ENCODE results near the gene SLC22A23.

Gene SLC22A23

DNA sequence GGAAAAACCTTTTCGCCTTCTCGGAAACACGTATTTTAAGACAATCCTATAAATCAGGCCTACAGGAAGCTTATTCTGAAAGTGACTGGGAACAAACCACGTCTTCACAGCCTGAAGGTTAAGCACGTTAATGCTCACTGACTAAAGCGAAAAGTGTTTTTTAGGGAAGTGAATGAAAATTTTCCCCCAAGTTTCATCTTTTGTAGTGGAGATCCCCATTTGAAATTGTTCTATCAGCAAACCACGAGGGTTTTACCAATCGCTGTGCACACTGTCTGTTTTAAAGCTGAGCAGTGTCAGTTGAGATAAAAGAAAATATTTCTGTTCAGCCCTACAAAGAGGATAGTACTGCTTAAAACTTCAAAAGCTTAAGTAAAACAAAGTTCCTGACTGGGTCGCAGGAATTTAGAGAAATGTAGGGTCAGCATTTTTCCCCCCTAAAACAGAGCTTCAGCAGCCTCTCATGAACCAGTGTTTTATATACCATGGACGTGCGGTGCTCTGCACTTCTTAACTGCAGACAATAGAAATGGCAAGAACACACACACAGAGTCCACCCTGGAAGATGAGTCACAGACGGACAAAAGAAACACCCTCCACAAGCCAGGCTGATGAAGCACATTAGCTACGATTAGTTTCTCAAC, 34.9 kb downstream of the SLC22A23 start:
- DNase-seq = no peak

DNA sequence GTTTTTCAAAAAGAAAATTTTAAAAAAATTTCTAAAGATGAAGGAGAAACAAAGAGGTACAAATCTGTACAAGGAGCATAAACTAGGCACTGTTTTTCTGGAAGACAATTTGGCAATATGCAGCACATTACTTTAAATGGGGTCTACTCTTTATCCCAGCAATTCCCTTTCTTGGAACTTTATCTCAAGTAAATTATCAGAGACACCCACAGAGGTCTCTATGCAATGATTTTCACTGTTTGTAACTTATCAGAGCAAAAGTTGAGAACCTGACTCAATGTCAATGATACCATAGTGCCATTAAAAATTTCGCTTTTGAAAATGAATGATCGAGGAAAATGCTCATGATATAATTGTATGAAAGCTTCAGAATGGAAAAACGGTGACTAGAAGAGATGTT, 35.7 kb downstream of the SLC22A23 start:
- no peak for DNase-seq

DNA sequence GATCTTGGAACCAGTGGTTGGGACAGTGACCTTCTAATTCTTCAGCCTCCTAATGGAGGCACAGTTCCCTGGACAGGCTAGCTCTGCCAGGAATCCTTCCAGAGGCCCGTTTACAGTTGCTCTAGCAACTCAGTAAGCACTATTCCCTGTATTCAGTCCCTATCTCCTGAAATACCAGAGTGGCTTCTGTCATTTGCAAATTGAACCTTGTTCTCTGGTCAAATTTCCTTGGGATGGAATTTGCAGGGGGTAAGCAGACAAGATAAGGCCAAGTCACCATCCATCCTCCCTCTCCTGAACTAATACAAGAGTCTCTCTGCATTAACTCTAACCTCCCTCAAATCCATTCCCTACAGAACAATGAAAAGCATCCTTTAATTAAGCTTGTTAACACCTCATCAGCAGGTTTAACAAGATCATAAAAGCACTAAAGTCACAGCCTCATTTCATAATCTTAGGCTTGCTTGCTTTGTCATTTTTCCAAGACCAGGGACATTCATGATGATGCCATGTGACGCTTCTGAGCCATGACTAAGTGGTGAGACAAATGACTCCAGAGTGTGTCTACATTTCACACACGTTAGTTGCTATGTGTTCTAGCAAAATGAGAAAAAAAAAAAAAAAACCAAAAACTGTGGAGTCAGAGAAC, 37.1 kb downstream of the SLC22A23 start:
- no peak for DNase-seq

DNA sequence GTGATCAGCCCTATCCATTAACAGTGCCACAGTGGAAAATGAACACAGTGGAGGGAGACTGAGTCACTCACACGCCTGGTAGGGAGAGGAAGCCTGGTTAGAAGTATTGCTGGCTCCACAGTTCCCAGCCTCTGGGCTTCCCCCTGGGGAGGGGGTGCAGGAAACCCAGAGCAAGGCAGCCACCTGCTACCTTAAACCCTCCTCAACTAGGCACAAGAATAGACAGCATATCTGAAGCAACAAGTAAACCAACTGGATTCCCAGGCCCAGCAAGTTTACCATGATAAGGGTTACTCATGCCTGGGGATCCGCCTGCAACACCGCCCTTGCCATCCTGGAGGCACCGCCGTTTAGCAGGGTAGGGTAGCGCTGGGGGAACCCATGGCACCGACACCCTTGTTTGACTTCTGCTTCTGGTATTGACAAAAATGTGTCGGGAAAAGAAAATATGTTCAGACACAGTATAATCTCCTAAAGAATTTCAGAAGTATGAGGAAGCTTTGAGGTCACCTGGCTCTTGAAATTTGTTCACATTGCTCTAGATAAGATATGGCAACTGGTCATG, 38.3 kb downstream of the SLC22A23 start:
- DNase-seq = no peak

DNA sequence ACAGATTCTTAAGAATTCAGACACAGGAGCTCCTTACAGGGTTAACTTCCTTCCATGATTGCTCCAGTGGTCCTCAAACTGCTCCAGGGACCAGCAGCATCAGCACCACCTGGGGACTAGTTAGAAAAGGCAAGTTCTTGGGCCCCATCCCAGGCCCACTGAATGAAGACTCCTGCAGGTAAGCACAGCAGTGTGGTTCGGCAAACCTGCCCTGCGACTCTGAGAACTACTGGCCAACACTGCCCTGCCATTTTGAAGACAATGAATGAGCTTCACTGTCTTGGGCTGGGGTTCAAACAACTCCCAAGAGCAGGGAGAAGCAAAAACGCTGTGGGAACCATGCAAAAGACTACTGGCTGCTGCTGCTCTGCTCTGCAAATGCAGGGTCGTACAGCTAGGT, 39.4 kb downstream of the SLC22A23 start:
- no peak for DNase-seq

DNA sequence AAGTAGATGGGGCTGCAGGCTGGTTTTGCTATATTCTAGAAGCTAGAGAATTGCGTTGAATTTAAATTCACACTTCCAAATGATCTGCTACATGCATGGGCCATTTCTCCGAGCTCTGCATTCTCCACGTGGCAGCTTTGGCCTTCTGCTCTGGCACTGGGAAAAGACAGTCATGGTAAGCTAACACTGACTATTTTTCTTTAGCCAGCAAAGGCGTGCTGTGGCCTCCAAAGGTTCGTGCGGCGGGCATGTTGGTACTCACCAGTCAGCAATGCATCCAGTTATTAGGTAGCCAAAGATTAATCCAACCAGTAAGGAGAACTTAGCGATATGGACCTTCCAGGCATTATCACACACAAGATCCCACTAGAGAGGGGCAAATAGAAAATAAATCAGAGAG, 41.4 kb downstream of the SLC22A23 start:
- DNase-seq = no peak

DNA sequence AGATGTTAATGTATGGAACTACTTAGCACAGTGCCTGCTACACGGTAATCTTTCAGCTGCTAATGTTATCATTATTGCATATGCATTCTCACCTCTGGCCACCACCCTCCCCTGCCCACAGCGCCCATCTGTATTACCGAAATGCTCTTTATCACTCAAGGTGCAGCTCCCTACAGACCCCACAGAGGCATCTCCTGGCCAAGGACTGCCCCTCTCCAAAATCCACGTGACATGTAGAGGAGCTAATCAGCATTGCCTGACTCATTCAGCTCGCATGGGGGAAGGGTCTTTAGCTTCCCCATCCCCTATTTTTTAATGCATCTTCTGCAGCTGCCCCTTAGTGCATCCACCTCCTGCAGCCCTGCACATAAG, 41.8 kb downstream of the SLC22A23 start:
- no peak for DNase-seq

DNA sequence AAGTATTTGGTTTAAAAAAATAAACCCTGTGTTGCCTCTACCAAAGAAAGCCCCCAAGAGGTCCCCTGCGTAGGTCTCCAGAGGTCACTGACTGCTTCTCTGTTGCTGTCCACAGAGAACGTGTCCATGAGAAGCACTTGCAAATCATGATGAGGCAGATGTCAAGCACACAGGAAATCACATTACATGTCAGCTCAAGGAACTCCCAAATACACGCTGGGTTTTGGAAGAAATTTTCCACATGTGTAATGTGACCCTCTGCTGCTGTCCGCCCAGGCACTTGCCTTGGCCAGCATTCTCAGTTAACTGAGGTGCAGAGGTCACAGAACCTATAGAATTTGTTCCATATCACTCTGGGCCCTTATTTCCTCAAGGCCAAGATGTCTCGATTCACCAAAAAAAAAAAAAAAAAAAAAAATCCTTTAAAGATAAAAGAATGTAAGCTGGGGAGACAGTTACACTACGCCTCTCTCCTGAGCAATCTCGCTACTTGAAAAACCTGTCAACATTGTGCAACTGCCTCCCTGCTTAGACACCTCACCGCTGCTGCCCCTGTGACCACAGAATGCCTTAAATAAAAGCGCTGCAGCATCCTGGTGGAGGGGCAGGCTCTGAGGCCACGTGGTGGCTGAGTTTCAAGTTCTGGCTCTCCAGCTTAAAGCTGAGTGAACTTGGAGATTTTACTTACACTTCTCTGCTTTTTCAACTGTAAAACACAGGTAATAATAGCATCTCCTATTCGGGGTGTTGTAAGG, 42.3 kb downstream of the SLC22A23 start:
- DNase-seq = no peak

DNA sequence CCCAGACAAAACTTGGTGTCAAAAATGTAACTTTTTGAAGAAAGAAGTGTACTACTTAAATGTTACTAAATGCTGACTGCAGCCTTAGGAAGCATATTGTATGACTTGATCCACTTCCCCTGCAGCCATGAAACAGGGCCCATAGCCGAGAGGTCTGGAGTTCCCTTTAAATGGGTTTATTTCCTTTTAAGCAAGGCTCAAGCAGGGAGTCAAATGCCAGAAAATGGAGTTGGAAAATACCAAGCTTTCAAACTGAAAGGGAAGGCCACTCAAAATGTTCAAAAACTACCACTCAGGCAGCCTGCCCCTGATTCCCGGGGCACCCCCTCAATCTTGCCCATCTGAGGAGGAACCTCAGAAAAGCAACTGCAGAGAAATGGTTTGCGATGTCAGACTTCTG, 43.3 kb downstream of the SLC22A23 start:
- DNase-seq = no peak

DNA sequence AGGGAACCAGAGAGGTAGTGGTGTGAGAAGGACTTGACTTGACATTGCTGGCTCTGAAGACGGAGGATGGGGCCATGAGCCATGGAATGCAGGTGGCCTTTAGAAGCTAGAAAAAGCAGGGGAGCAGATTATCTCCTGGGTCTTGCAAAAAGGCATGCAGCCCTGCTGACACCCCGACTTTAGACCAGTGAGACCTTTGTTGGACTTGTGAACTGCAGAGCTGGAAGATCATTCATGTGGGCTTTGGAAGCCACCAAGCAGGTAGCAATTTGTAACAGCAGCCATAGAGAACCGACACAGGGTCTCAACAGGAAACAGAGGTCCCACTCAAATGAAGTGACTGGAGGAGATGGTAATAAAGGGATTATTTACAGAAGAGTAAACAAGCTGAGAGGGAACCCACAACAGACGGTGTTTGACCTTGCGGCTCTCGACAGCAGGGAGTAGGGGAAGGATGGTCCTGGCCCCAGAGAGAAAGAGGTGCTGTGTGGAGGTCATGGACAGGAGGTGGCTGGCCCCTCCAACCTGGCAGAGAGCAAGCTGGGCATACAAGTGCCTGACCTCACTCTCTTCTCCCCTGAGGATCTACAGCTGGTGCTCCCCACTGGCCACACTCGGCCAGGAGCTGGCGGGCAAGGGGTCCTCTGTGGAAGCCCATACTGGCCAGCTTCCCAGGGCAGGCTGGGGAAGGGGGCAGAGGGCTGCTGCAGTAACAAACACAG, 43.9 kb downstream of the SLC22A23 start:
- DNase-seq = no peak

DNA sequence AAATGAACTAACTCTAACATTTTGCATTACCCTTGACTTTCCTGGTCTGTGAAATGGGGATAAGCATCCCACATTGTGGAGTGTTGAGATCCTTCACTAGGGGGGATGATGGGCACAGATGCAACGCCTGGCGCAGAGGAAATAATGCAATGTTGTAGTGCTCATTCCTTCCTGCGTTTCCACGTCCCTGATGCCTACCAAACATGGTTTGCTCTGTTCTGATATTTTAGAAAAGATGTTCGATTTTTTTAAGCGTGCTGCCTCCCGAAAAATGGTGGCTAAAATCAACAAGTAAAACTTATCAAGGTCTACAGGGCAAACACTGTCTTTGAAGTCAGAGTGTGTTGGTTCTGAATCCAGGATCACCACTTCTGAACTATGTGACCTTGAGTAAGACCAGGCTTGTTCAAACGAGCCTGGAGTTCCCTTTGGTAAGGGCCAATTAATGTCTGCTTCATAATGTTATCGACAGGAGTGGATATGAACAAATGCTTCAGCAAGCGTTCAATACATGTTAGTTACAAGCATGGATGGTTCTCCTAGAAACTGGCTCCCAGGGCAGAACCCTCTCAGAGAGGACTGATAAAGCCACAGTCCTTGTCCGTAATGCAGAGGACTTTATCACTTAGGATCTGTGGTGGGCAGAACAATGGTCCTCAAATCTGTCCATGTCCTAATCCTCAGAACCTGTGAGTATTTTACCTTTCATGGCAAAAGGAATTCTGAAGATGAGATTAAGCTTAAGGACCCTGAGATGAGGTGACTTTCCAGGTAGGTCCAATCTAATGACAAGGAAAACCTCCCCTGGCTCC, 44.7 kb downstream of the SLC22A23 start:
- DNase-seq = no peak

DNA sequence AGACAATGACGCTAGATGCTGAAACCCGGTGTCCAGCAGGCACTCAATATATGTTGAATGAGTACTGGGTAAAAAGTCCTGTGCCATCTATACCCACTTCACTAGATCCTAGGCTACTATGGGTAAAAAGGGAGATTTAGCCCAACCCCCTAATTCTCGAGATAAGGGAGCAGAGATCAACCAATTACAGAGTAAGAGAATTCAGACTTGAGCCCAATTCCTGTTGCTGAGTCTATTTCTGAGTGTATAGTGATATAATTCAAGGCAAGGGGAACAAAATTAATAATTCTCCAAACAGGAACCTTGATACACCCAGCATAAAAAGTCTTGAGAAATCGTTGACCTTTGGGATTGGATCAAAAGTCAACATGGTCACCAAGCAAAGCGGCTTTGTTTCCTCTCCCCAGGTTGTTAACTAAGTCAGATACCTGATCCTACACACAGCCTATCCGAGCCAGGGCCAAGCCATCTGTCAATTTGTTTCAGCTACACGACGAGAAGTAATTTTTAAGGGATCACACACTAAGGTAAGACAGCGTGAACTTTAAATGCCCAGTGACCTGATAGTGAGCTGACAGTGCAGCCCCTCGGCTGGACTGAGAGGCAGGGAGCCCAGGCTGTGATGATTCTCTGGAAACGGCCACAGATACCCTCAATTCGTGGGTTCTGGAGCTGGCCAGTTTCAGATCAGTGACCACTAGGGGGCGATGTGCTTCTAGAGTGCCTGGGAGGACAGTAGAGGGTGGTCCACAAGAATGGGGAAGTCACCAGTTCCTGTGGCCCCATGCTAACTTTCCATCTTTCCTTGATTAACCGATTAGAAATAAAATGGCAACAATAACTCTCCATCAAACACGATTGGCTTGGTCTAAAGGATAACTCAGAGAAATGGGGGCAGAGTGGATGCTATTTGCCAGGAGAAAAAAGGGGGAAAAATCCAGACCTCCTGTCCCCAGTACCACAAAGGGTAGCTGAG, 46.2 kb downstream of the SLC22A23 start:
- peak; percentile 4 for DNase-seq

DNA sequence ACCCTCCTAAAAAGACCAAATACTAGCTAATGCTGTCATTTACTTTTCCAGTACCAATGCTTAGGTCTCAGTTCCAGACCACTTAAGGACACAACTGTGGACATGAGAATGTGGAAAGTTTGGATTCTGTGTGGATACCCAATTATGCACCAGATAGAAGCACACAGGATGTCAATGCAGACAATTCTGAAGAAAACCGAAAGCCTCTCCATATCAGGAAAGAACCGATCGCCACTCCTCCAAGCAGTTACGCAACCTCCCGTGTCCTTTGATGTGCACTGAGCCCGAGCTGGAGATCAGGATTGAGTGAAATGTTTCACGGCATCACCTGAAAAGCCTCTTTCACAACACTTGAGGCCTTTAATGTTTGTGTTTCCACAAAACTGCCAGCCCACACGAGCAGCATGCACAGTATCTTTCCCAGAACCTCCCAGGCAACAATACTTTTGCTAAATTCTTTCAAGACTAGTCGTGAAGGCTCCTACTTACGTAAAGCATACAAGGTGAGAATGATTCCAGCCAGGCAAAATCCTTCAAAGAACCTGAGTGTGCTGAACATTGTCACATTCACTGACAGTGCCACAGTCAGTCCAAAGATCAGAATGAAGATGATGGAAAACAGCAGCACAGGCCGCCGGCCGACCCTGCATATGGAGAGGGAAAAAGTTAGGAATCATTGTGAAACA, 47.0 kb downstream of the SLC22A23 start:
- DNase-seq = no peak

DNA sequence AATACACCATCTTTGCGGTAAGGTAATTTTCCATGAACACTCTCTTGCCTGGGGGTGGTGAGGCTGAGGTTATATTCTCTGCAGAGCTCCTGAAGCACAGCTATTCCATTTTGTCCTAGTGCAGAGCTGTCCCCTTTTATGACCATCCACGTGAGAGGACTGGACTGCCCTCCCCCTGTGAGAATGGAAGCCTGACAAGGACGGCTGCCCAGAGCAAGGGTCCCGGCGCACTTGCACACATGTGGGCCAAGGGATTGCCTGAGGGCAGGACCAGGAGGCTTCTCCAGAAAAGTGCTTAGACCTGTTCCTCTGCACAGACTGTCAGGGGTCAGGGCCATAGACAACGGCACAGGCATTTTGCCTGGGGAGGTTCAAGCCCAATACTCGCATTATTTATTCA, 48.2 kb downstream of the SLC22A23 start:
- no peak for DNase-seq

DNA sequence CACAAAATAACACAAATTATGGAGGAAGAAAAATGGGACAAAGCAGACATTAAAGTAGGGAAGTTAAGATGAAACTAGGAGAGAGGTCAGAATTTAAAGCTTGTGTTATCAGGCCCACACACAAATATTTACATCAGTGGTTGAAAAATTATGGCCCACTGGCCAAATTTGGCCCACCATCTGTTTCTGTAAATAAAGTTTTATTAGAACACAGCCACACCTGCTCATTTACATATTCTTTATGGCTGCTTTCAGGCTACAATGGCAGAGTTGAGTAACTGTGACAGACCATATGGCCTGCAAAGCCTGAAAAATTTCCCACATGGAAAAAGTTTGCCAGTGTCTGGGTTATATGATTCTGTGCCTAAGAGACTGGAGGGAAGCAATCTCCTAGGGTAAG, 49.0 kb downstream of the SLC22A23 start:
- no peak for DNase-seq

DNA sequence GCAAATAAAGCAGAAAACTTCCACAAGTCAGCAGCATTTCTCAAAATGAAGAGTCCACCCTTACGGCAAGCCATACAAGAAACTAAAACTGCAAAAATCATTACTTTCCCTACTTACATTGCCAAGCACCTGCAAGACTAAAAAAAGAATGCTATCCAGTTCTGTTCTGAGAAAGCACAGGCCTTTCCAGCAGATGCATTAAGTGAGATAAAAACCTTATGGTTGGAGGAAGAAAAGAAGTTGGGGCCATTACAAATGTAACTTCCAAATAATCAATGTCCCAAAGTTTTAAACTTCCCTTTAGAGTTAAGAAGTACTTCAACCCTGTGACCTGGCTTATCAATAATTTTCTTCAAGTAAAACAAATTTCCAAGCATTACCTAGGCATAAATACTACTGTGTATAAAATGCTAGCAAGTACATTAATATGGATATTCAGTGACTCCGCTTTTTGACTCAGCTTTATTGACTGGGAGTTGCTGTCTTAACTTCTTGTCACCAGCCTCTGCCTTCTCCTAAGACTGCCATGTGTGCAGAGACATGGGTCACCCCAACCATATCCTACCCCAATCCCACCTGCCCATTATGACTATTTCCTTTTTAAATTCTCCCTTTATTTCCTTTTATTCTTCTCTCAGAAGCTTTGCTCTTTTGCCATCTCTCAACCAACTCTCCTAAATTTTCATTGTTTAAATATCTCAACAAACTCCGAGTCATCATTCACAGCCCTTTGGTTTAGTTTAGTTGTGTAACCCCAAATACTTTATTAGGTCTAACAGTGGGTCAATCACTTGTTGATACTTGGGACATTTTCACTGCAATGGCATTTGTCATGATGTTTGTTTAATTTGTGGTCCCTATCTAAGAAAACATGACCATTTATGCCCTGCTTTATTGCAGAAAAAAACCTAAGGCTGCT, 49.7 kb downstream of the SLC22A23 start:
- no peak for DNase-seq

DNA sequence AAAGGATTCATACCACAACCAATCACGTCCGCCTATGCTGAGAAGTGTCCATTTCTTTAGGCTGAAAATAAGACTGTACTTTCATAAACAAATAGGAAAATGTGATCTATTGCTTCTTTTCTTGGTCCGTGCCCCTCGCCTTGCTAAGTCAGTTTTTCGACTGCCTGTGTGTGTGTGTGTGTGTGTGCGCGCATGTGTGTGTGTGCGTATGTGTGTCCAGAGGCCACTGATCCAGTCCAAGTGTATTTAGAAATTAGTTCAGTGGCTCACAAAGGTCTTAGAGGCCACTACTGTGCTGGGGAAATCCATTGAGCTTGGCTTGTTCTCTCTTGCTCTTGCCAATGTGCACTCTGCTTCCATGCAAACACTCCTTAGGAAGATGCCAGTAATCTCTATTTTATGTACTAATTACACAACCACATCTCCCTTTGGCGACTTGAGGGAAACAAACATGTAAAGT, 50.5 kb downstream of the SLC22A23 start:
- DNase-seq = no peak

DNA sequence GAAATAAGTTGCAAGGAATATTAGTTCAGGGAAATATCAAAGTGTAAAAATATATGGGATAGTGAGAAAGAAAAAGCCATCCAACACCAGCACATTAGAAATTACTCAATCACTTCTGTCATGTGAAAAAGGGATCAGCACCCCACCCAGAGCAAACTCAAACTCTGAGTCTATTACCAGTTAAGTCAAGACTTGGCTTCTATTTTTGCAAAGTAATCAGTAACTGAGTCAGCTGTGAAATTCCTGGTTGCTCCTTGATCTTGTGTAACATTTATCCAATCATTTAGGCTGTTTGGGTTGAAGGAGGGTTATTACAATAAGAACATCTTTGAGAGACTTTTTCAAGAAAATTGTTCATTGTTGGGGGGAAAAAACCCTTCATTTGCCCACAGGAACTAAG, 51.2 kb downstream of the SLC22A23 start:
- no peak for DNase-seq

DNA sequence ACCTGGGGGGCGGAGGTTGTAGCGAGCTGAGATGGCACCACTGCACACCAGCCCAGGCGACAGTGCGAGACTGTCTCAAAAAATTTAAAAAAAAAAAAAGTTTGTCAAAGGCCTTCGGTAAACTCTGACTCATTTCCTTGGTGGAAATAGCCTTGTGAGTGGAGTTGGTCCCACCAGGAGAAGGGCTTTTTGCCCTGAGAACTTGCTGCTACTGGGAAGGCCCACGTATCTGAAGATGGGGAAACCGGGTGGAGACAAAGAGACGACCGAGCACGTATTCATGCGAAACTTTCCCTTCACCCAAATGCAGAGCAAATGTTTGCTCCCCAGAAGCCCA, 51.7 kb downstream of the SLC22A23 start:
- DNase-seq = no peak

Measured in GF-D8 (cell line).